Lower leg skin (tissue), 3 donors: ENCODE results near the gene KLHL17.

ENCODE experiments used
- POLR2A ChIP-seq, 2 donors: fragments of 450-650 bp; IDR thresholded peaks; one replicate each; pipeline ENCODE4 v1.6.1; 2016 to 2017; ENCODE audit warnings: antibody characterized with exemption in 2 of 2, mild to moderate bottlenecking in 1 of 2, moderate library complexity in 1 of 2
- TF ChIP-seq, protein P1 (sequence below), 3 donors: fragments of 450-650 bp; IDR thresholded peaks; one replicate each; pipeline ENCODE4 v1.5.1; 2016; ENCODE audit warnings: antibody characterized with exemption in 3 of 3, mild to moderate bottlenecking in 3 of 3, moderate library complexity in 2 of 3

DNA sequence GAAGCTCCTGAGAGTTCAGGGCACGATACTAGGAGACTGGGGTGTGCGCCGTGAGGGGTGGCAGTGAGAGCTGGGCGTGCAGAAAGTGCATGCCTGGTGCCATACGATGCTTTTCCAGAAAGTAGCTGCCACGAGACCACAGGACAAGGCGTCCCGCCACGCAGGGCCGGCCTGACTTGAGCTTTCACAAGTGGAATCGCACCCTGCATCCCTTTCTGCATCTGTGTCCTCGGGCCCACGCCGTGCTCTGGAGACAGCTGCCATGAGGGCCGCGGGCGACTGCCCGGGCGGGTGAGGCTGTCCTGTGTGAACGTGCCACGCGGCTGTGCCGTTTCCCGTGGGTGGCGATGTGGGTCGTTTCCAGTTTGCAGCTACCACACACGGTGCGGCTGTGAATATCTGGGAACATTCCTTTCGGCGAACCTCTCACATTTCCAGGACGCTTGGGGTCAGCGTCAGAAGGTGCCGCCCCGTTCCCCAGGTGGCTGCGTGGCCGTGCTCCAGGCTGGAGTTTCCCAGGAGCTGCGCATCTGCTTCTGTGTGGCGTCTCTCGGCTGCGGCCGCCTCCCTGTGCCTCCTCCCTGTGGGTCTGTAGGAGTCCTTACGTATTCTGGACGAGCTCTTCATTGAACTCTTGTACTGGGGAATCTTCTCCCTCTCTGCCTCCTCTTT lies 22.5 kb downstream of the KLHL17 start:
- TF ChIP-seq, protein P1, sequence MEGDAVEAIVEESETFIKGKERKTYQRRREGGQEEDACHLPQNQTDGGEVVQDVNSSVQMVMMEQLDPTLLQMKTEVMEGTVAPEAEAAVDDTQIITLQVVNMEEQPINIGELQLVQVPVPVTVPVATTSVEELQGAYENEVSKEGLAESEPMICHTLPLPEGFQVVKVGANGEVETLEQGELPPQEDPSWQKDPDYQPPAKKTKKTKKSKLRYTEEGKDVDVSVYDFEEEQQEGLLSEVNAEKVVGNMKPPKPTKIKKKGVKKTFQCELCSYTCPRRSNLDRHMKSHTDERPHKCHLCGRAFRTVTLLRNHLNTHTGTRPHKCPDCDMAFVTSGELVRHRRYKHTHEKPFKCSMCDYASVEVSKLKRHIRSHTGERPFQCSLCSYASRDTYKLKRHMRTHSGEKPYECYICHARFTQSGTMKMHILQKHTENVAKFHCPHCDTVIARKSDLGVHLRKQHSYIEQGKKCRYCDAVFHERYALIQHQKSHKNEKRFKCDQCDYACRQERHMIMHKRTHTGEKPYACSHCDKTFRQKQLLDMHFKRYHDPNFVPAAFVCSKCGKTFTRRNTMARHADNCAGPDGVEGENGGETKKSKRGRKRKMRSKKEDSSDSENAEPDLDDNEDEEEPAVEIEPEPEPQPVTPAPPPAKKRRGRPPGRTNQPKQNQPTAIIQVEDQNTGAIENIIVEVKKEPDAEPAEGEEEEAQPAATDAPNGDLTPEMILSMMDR (IDR thresholded peaks at IDR 0.05): no peak
- TF ChIP-seq POLR2A (IDR thresholded peaks at IDR 0.05): no peak
